Mononuclear cell (primary cell): Measurements from ENCODE around the gene ARID3A. TPM values are rescaled to one million over a fixed set of nuclear protein-coding genes. Genes with fewer than 3 reads are reported as not detected.

Experiments used
- H3K27me3 ChIP-seq: 2 replicates; pipeline ENCODE4 v1.6.0; 2011; ENCODE audit warnings: low read length, control low read depth; ENCODE audit not compliant: insufficient read depth
- H3K4me1 ChIP-seq: 2 replicates; pipeline ENCODE4 v1.5.1; 2011; ENCODE audit warnings: mild to moderate bottlenecking, low read length, control low read depth; ENCODE audit not compliant: insufficient read depth
- H3K4me3 ChIP-seq: 2 replicates; pipeline ENCODE4 v1.5.1; 2011; ENCODE audit warnings: mild to moderate bottlenecking, low read length, moderate library complexity
- H3K9me3 ChIP-seq: 2 replicates; pipeline ENCODE4 v1.5.1; 2011; ENCODE audit warnings: low read depth, mild to moderate bottlenecking, control low read depth, low read length
- total RNA-seq: library from RNA; depleted of rRNA; stranded (reverse); fragments of >200 nt; gene quantifications from one replicate; pipeline ENCODE4 v1.2.3, GENCODE V29; 2012

Gene ARID3A
- total RNA-seq, 1 donor: 8.0 TPM

DNA sequence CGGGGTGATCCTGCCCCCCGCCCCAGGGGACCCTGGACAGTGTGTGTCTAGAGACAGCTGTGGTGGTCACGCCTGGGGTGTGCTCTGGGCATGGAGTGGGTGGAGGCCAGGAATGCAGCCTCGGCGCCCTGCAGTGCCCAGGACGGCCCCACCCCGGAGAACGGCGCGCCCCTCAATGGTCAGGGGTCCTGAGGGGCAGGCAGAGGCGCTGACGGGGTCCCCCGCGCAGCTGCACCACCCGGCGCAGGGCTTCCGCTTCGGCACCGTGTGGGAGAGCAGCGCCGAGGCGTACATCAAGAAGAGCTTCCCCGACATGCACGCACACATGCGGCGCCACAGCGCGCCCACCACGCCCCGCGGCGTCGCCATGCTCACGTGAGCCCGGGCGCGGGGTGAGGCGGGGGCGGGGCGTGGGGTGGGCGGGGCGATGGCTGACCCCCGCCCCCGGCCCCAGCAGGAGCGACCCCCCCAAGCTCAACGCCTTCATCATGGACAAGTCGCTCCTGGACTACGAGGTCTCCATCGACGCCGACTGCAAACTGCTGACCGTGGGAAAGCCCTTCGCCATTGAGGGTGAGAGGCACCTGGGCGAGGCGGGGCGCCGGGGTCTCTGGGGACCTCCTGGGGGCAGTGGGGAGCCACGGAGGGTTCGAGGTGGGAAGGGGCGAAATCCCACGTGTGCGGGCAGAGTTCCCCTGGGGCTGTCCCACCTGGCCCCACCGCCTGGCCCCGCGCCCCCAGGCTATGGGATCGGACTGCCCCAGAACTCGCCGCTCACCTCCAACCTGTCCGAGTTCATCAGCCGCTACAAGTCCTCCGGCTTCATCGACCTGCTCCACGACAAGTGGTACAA, 81.8 kb downstream of the ARID3A start:
- H3K4me1 ChIP-seq: no peaks in the 10 kb centered on the region
- no peak overlapping the region for H3K4me3 ChIP-seq
- H3K9me3 ChIP-seq: no peaks in the 10 kb centered on the region
- no peaks in the 10 kb centered on the region for H3K27me3 ChIP-seq

DNA sequence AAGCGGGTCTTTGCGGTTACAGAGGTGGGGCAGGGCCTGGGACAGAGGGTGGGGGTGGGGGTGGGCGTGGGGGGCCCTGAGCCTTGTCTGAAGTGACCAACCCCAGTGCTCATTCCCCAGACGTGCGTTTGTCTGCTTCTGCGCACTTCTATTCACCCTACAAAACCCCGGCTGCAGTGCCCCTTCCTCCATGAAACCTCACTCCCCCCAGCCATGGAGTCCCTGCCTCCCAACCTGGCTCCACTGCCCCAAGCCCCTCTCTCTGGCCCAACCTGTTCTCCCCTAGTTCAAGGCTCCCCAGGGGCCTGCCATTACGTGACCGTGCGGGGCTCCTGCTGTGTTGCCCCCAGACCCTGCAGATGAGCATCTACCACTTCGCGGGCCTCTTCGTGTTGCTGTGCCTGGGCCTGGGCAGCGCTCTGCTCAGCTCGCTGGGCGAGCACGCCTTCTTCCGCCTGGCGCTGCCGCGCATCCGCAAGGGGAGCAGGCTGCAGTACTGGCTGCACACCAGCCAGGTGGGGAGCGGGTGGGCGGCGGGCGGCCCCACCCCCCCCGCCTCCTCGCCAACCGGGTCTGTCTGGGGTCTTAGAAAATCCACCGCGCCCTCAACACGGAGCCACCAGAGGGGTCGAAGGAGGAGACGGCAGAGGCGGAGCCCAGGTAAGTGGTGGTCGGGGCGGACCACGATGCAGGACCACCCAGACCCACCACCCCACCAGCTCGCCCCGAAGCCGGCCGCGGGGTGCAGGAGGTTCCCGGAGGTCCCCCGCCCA, 82.6 kb downstream of the ARID3A start:
- Histone ChIP-seq H3K27me3 (no peaks in the 10 kb centered on the region), H3K4me1 (no peaks in the 10 kb centered on the region), H3K9me3 (no peaks in the 10 kb centered on the region), H3K4me3 (no peak overlapping the region)

DNA sequence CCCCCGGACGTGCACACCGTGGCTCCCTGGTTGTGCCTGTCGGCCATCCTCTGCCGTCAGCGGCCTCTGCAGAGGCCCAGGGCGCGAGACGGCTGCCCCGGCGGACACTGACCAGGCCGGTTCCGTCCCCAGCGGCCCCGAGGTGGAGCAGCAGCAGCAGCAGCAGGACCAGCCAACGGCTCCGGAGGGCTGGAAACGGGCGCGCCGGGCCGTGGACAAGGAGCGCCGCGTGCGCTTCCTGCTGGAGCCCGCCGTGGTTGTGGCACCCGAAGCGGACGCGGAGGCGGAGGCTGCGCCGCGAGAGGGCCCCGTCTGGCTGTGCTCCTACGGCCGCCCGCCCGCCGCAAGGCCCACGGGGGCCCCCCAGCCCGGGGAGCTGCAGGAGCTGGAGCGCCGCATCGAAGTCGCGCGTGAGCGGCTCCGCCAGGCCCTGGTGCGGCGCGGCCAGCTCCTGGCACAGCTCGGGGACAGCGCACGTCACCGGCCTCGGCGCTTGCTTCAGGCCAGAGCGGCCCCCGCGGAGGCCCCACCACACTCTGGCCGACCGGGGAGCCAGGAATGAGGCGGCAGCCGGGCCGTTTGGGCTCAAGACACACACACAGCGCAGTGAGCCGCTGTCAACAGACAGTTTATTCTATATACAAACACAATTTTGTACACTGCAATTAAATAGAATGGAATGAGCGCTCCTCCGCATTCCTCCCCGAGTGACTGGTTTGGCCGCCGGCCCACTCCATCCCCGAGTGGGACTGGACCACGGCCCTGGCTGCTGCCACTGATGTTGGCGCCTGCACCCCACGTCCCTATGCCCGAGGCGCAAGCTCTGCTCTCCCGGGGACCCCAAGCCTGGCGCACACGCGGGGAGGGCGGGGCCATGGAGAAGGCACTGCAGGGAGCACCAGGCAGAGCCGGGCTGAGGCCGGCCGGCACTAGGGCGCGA, 83.5 kb downstream of the ARID3A start:
- Histone ChIP-seq H3K4me1 (no peaks in the 10 kb centered on the region), H3K27me3 (no peaks in the 10 kb centered on the region), H3K9me3 (no peaks in the 10 kb centered on the region), H3K4me3 (no peak overlapping the region)

DNA sequence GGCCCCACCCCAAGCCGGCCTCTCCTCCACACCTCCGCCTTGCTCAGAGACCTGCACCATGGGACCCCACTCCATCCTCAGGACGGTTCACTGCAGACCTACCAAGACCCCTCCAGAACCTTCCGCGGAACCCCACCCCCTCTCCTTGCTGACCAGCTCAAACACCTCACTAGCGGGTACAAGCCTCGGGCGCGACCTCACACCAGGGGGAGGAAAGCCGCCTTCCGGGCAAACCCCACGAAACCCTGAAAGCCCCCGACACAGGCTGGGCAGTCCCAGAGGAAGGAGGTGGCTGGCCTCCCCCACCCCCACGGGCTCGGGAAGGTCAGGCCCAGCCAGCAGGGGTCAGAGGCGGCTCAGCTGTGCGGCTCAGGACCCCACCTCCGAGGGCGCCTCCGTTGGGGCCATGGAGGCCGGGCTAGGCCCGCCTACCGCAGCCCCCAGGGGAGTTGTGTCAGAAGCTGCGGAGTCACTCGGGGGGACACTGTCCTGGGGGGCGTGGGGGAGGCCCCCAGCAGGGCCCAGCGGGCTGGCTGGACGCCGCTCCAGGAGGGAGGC, 84.2 kb downstream of the ARID3A start:
- H3K4me3 ChIP-seq: no peak overlapping the region
- no peaks in the 10 kb centered on the region for H3K27me3 ChIP-seq
- no peaks in the 10 kb centered on the region for H3K4me1 ChIP-seq
- no peaks in the 10 kb centered on the region for H3K9me3 ChIP-seq

DNA sequence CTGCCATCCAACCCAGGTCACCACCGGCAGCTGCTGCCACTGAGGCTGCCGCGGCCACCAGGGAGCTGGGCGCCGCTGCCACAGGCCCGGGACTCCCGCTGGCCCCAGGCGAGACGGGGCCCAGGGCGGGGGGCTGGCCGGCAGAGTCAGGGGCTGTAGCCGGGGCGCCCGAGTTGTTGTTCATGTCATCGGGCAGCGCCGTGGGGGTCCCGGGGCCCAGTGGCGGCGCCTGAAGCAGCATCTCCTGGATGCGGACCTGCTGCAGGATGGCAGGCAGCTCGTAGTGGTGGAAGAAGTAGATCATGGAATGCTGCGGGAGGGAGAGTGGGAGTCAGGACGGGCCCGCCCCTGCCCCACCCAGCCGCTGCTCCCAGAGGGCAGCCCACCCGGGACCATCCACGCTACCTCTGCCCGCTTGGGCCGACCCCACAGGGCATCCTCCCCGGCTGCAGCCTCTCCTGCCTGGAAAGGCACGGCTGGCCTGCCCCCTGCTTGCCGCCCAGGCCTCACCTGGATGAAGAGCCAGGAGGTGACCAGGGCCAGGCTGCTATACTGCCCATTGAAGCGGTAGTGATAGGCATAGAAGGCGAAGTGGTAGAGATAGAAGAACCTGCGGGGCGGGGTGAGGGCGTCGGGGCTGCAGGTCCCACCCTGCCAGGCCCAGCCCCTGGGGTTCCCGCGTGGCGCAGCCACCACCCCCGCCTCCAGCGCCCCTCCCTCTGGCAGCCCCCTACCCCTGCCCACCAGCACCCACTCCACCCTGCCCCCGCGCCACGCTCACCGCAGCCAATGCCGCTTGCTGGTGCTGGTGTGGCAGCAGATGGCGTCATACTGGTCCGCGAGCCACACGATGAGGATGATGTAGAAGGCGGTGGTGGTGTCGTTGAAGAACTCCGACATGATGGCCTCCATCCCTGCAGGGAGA, 85.0 kb downstream of the ARID3A start:
- no peaks in the 10 kb centered on the region for H3K27me3 ChIP-seq
- no peaks in the 10 kb centered on the region for H3K4me1 ChIP-seq
- no peaks in the 10 kb centered on the region for H3K9me3 ChIP-seq
- no peak overlapping the region for H3K4me3 ChIP-seq

DNA sequence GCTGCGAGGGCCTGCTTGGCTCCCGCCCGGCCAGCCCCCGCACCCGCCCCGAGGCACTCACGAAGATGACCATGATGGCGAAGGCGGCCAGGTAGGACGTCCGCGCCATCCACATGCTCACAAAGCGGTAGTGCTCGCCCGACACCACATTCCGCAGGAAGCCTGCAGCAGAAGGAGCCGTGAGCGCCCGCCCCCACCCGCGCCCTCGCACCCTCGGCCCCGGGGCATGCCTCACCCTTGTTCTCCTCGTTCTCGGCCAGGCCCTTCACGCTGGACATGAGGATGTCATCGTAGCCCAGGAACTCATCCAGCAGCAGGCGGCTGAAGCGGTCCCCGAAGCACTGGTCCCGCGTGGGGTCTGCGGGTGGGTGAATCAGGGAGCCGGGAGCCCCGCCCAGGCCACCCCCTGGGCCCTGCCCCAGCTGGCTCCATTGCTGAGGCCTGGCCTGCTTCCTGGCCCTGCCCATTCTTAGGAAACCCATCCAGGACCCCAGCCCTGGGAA, 86.0 kb downstream of the ARID3A start:
- Histone ChIP-seq H3K9me3 (no peaks in the 10 kb centered on the region), H3K27me3 (no peaks in the 10 kb centered on the region), H3K4me3 (no peak overlapping the region), H3K4me1 (peaks cover 8% of the 10 kb centered on the region)

DNA sequence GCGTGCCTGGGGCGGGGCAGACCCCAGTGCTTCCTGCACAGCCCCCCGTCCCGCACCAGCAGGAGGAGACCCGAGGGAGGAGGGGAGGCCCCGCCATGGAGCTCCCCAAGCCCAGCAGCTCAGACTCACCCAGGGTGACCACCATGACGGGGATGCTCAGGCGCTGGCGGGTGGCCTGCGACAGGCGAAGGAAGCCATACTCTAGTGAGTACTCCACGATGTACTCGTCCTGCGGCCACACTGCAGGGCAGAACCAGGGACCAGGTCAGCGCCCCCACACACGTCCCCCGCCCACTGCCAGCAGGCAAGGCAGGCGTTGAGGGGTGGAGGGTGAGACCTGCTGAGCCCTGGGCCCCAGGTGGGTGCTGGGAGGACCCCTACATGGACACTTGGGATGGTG, 86.5 kb downstream of the ARID3A start:
- Histone ChIP-seq H3K4me1 (peaks cover 12% of the 10 kb centered on the region), H3K27me3 (no peaks in the 10 kb centered on the region), H3K4me3 (no peak overlapping the region), H3K9me3 (no peaks in the 10 kb centered on the region)

DNA sequence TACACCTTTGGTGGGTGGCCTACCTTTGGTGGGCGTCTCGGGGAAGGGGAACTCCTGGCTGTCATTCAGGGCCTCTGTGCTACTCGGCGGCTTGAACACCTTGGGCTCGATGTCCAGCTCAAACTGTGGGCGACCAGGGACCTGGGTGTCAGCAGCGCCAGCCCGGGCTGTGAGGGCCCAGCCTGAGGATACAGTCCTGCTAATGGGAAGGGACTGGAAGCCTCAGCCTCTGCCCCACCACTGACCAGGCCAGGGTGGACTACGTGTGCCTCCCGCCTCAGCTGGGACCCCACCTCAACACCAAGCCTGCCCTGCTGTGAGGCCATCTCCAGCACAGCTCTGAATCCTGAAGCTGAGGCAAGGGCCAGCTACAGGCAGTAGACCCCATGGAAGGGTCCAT, 87.4 kb downstream of the ARID3A start:
- Histone ChIP-seq H3K4me3 (no peak overlapping the region), H3K4me1 (peaks cover 21% of the 10 kb centered on the region), H3K9me3 (no peaks in the 10 kb centered on the region), H3K27me3 (no peaks in the 10 kb centered on the region)

DNA sequence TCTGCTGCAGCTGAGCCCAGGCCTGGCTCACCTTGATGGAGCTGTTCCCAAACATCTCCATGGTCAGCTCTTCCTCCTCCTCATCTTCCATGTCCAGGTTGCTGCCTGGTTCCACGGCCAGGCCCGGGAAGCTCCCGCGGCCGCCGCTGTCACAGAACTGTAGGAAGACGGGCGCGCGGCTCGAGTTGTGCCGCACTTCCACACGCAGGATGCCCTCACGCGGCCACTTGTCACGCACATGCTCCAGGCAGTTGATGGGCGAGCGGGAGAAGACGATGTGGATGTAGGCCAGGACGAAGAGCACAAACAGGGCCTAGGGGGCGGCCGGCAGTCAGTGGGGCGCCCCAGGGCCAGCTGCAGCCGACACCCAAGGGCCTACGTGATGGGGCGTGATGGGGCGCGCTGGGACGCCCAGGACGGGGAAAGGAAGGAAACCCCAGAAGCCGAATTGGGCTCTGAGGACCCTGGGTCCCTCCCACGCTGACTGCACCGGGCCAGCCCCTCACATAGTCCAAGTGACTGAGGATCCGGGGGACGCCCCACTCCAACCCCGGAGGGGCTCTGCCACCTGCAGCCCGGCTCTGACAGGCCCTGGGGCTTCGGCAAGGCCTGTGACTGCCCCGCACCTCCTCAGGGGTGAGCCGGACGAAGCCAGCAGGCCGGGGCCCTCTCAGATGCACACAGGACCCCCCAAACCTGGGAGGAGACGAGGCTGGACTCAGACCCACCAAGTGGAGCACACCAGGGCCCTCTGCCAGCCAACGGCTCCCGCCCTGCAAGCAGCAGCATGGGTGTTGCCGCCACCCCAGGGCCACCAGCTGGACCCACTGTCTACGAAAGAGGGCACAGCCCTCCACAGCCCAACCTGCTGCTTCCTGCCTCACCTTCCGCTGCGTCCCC, 88.6 kb downstream of the ARID3A start:
- Histone ChIP-seq H3K9me3 (no peaks in the 10 kb centered on the region), H3K4me3 (no peak overlapping the region), H3K4me1 (peaks cover 33% of the 10 kb centered on the region), H3K27me3 (no peaks in the 10 kb centered on the region)

DNA sequence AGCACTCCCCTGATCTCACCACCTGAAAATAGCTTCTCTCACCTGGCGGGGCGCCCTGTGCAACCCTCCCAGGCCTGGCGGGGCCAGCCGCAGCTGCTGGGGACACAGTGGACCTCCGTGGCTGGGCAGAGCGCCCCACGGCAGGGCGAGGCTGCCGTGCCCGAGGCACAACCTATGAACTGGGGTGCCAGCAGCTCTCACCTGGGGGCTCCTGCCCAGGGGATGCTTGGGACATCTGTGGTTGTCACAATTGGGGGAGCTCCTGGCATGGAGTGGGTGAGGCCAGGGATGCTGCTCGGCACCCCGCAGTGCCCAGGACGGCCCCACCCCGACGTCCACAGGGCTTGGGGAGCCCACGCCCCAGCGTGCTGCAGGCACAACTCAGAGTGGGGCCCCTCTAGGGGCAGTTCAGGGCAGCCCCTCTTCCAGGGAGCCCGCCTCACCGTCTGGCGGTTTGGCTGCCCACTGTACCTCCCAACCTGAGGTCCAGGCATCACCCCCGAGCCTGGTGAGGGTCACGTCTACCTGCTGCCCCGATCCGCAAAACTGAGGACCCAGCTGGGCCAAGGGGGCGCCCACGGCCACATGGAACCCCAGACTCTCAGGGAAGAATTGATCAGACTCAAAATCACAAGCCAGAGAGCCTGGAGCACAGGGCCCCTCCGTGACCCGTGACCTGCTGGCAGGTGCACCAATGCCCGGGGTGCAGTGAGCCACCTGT, 89.4 kb downstream of the ARID3A start:
- Histone ChIP-seq H3K9me3 (no peaks in the 10 kb centered on the region), H3K27me3 (no peaks in the 10 kb centered on the region), H3K4me3 (no peak overlapping the region), H3K4me1 (peaks cover 41% of the 10 kb centered on the region)

DNA sequence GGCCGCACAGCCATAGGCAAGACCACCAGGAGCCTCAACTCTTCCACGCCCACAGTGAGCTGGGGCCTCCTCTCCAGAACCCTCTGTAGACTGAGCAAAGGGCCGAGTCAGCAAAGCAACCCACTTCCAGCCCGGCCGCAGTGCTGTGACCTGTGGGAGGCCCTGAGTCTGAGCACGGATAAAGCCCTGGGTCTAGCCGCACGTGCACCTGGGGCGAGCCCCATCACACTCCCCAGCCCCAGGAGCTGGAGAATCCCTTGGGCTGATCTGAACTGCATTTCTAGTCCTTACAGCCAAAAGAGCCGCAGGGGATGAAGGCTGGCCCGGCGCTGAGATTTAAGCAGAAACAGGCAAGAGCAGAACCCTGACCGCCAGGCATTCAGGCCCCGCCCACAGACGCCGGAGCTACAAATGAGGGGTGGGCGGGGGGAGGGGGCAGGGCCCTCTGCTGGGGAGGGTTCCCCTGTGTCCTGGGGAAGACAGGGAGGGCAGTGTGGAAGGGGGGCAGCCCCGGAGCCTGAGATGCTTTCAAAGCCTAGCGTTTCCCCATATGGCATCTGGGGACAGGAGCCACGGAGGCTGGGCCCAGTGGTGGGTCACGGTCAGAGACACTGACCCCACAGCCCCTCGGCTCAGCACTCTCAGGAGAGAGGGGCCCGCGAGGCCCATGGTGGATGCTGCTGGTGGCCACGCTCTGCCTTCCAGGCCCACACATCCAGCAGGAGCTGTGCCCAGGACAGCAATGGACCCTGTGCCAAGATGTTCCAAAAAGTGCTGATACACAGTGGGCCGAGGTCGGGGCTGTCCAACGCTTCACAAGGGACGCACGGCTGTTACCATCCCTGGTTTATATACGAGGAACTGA, 90.2 kb downstream of the ARID3A start:
- Histone ChIP-seq H3K9me3 (no peaks in the 10 kb centered on the region), H3K27me3 (no peaks in the 10 kb centered on the region), H3K4me3 (no peak overlapping the region), H3K4me1 (peaks cover 43% of the 10 kb centered on the region)

DNA sequence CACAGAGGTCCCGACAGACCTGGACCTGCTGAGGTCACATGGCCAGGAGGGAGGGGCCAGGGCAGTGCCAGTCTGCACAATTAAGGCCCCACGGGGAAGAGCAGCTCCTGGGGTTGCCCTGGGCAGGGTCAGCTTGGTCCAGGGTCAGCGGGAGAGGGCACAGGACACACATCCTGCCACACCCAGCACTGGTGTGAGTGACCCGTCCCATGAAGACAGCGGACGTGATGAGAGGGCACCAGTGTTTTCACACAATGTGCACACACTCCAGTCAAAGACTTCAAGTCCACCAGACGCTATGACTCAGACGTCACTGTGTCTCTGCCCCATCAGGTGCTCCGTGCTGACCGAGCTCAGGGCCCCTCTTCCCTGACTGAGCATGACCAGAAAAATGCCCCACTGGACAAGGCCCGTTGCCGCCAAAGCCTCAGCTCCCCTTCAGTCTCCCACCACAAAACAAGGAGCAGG, 90.8 kb downstream of the ARID3A start:
- peaks cover 45% of the 10 kb centered on the region for H3K4me1 ChIP-seq
- H3K9me3 ChIP-seq: no peaks in the 10 kb centered on the region
- H3K27me3 ChIP-seq: no peaks in the 10 kb centered on the region
- no peak overlapping the region for H3K4me3 ChIP-seq
